ENCODE data around the gene PLEKHG7. TPM values are rescaled to one million over a fixed set of nuclear protein-coding genes. Genes with fewer than 3 reads are reported as not detected.

PLEKHG7 gene
- total and polyA plus RNA-seq, 7 donors = not detected

DNA sequence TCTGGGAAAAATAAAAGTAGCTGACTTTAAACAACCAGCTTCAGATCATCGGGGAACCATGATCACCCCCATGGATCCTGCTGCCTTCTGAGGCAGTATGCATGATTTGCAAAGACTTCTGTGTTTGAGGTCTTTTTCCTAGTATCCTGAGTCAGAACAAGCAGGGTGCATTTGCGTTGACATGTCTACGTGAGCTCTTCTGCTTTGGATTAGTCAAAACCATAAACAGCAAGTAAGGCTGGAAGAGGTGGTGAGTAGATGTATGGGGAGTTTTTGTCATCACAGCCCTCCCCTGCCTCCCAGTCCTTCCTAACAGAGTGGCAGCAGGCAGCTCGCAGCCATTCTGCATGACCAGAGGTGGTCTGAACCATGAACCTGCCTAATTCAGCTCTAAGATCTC lies 24.1 kb downstream of the PLEKHG7 start:
- no peaks in the 10 kb centered on the region for H3K27me3 ChIP-seq (ENCODE audit: insufficient read depth in 3 of 3, low read length in 2 of 3)
- no peaks in the 10 kb centered on the region for H3K36me3 ChIP-seq (ENCODE audit: insufficient read depth in 1 of 2, low read depth in 1 of 2)
- TF ChIP-seq, protein P1, sequence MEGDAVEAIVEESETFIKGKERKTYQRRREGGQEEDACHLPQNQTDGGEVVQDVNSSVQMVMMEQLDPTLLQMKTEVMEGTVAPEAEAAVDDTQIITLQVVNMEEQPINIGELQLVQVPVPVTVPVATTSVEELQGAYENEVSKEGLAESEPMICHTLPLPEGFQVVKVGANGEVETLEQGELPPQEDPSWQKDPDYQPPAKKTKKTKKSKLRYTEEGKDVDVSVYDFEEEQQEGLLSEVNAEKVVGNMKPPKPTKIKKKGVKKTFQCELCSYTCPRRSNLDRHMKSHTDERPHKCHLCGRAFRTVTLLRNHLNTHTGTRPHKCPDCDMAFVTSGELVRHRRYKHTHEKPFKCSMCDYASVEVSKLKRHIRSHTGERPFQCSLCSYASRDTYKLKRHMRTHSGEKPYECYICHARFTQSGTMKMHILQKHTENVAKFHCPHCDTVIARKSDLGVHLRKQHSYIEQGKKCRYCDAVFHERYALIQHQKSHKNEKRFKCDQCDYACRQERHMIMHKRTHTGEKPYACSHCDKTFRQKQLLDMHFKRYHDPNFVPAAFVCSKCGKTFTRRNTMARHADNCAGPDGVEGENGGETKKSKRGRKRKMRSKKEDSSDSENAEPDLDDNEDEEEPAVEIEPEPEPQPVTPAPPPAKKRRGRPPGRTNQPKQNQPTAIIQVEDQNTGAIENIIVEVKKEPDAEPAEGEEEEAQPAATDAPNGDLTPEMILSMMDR (IDR thresholded peaks at IDR 0.05) = no peak
- H3K4me1 ChIP-seq = no peaks in the 10 kb centered on the region
- no peak overlapping the region for H3K27ac ChIP-seq
- H3K9me3 ChIP-seq = peaks cover 6% of the 10 kb centered on the region
- 84 to 93% (median 88%) methylated on average over 4 of the region's 4 CpGs for WGBS, 3 donors
- DNase-seq = no peak
- no peak overlapping the region for H3K4me3 ChIP-seq
- intact Hi-C loops (cut with DNase I) = no loop called here
- ATAC-seq = no peak

DNA sequence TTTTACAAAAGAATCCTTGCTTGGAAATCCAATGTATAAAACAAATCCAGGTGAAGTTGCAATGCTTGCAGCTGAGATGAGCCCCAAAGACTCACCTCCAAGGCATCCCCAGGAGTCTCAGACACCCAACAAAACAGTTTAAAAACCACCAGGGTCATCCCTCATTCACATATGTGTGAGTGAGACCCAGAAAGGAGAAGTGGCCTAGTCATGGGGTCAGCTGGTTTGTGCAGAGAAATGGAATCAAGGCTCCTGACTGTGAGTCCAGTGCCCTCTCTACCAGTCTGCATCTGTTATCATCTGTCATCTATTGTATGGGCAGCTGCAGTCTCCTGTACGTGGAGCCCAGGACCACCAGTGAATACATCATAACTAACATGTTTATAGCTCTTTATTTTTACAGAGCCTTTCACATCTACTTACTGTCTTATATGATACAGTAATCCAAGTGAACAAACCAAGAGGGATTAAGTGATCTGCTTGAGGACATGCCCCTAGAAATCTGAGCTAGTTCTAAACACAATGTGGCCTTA lies 27.1 kb downstream of the PLEKHG7 start:
- TF ChIP-seq, protein P1 (IDR thresholded peaks at IDR 0.05) = no peak
- Histone ChIP-seq H3K27ac (no peak overlapping the region), H3K36me3 (ENCODE audit: insufficient read depth in 1 of 2, low read depth in 1 of 2) (no peaks in the 10 kb centered on the region), H3K9me3 (peaks cover 2% of the 10 kb centered on the region), H3K4me1 (no peaks in the 10 kb centered on the region), H3K4me3 (no peak overlapping the region), H3K27me3 (ENCODE audit: insufficient read depth in 3 of 3, low read length in 2 of 3) (peaks cover 0 to 2% (median 0%) of the 10 kb centered on the region in 3 donors)
- no peak for DNase-seq
- intact Hi-C loops (cut with DNase I) = no loop called here
- WGBS, 3 donors = 17 to 29% (median 25%) methylated on average over 1 of the region's 1 CpG
- ATAC-seq = peak in 1 of 4 donors; percentile 43

DNA sequence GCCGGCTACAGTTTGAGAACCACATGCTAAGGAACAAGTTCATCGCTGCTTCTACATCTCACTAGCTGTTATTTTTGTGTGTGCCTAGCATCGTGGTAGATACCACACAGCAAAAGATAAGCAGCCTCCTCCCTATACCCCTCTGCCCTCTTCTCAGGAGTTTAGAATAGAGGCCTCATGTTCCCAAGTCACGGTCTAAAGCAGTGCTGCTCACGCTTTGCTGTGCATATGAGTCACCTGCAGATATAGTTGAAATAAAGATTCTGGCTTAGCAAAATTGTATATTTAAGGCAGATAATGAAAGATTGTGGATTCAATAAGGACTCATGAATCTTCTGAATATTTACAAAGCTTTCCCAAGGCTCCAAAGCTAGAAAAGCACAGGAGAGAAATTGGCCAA lies 28.0 kb downstream of the PLEKHG7 start:
- TF ChIP-seq, protein P1 (IDR thresholded peaks at IDR 0.05) = no peak
- H3K36me3 ChIP-seq (ENCODE audit: insufficient read depth in 1 of 2, low read depth in 1 of 2) = no peaks in the 10 kb centered on the region
- ATAC-seq (no peak), DNase-seq (no peak)
- H3K27me3 ChIP-seq (ENCODE audit: insufficient read depth in 3 of 3, low read length in 2 of 3) = peaks cover 0 to 7% (median 0%) of the 10 kb centered on the region in 3 donors
- intact Hi-C loops (cut with DNase I) = no loop called here
- no peak overlapping the region for H3K4me3 ChIP-seq
- 92 to 98% (median 92%) methylated on average over 5 of the region's 5 CpGs for WGBS, 3 donors
- no peaks in the 10 kb centered on the region for H3K9me3 ChIP-seq
- no peak overlapping the region for H3K27ac ChIP-seq
- peaks cover 4% of the 10 kb centered on the region for H3K4me1 ChIP-seq

DNA sequence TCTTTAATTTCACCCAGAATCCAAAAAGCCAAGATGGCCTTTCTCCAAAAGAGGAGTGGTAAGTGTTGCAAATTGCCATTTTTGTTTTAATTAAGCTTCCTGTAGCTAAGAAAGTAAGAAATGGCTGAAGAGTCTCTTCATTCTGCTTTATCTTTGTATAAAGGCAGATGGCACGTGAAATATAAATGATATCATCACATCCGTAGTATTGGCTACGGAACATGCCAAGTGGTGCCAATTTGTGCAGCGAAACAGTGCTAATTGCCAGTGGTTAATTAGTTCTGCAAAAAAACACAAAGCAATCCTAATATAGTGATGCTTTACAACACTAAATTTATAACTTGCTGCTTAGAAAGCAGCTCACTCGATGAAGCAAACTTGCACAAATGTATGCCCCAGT lies 29.4 kb downstream of the PLEKHG7 start:
- H3K9me3 ChIP-seq = no peaks in the 10 kb centered on the region
- no peaks in the 10 kb centered on the region for H3K36me3 ChIP-seq (ENCODE audit: insufficient read depth in 1 of 2, low read depth in 1 of 2)
- H3K4me1 ChIP-seq = peaks cover 4% of the 10 kb centered on the region
- no peak overlapping the region for H3K27ac ChIP-seq
- DNase-seq (no peak), ATAC-seq (no peak)
- H3K27me3 ChIP-seq (ENCODE audit: insufficient read depth in 3 of 3, low read length in 2 of 3) = peaks cover 0 to 7% (median 0%) of the 10 kb centered on the region in 3 donors
- TF ChIP-seq, protein P1 (IDR thresholded peaks at IDR 0.05) = no peak
- intact Hi-C loops (cut with DNase I) = no loop called here
- 46 to 57% (median 49%) methylated on average over 5 of the region's 5 CpGs for WGBS, 3 donors
- no peak overlapping the region for H3K4me3 ChIP-seq

DNA sequence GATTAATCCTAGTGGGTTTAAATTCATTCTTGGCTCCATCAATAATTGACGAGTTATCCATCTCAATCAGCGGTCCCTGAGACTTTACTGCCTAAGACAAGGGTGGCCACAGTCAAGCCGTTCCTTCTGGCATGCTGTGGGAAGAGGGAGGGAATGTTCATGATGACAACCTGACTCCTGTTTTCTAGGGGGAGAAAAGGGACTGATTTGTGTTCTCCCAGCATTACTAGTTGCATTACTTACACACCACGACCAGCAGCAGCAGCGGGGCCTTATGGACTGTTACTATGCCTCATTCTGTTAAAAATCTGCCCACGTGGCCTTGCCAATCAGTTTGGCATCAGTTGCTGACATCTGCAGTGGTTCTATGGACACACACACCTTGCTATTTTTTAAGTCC lies 29.9 kb downstream of the PLEKHG7 start:
- intact Hi-C loops (cut with DNase I) = no loop called here

More for the DNA sequence above, 29.9 kb downstream of the PLEKHG7 start:
- H3K4me3 ChIP-seq = no peak overlapping the region
- H3K4me1 ChIP-seq = peaks cover 4% of the 10 kb centered on the region
- WGBS, 3 donors = 47 to 62% (median 52%) methylated on average over 6 of the region's 6 CpGs
- no peaks in the 10 kb centered on the region for H3K9me3 ChIP-seq
- TF ChIP-seq, protein P1 (IDR thresholded peaks at IDR 0.05) = no peak
- no peak overlapping the region for H3K27ac ChIP-seq
- ATAC-seq = no peak
- DNase-seq = no peak
- peaks cover 0 to 7% (median 0%) of the 10 kb centered on the region in 3 donors for H3K27me3 ChIP-seq (ENCODE audit: insufficient read depth in 3 of 3, low read length in 2 of 3)
- H3K36me3 ChIP-seq (ENCODE audit: insufficient read depth in 1 of 2, low read depth in 1 of 2) = no peaks in the 10 kb centered on the region
